DND-41 (cell line): Measurements from ENCODE around the gene GNPAT.

Source experiments
- CTCF ChIP-seq: IDR thresholded peaks from 2 replicates; pipeline ENCODE4 v1.5.1; 2012; ENCODE audit warnings: borderline replicate concordance, low read length, moderate library complexity, mild to moderate bottlenecking; ENCODE audit not compliant: poor library complexity, severe bottlenecking; ENCODE audit errors: extremely low read depth
- EZH2 ChIP-seq: IDR thresholded peaks from 3 replicates; pipeline ENCODE4 v1.6.1; 2012; ENCODE audit warnings: borderline replicate concordance, low read depth, mild to moderate bottlenecking, moderate library complexity, low read length, inconsistent platforms; ENCODE audit not compliant: severe bottlenecking

GRCh38 chr1:231201979-231202633 lies 38.9 kb upstream of the GNPAT start:
- no peak for TF ChIP-seq CTCF
- no peak for TF ChIP-seq EZH2
